Cerebellar nuclear complex (tissue), 1 donor: ENCODE data around the gene SSC5D.

ENCODE experiments used
- DNase-seq, 2 experiments: peaks; one replicate each; lab custom pipeline; 2025; lab: John Stamatoyannopoulos, UW

The SSC5D gene

DNA sequence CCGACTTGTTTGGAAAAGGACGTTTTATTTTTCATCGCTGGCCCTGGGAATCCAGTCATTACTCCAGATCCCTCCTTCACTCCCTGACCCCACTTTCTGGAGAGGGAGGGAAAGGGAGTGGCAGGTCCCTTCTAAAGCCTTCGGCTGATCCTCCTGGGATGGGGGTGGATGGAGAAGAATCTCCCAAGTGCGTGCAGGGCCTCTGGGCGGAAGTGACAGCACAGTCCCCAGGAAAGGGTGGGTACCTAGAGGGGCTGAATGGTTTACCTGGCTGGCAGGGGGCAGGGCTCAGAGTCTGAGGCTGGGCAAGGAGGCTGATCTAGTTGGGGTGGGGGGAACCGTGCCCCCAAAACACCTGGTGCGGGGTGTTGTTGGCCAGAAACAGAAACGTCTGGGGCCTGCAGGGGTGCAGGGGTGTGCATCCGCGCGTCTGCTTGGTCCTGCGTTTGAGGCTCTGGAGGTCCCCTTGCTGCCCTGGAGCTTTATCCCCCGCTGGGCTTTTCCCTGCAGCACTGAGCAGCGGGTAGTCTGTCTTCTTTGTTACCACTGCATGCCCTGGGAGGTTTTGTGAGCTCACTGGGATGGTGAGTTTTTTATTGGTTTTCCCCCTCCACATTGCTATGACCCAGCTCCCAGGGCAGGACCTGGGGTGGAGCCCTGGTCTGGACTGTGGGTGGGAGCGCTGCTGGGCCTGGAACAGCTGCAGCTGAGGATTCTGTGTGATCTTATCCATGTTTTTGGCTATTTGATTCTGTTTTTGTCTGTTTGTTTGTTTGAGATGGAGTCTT lies 14.8 kb upstream of the SSC5D start:
- DNase-seq: no peak

DNA sequence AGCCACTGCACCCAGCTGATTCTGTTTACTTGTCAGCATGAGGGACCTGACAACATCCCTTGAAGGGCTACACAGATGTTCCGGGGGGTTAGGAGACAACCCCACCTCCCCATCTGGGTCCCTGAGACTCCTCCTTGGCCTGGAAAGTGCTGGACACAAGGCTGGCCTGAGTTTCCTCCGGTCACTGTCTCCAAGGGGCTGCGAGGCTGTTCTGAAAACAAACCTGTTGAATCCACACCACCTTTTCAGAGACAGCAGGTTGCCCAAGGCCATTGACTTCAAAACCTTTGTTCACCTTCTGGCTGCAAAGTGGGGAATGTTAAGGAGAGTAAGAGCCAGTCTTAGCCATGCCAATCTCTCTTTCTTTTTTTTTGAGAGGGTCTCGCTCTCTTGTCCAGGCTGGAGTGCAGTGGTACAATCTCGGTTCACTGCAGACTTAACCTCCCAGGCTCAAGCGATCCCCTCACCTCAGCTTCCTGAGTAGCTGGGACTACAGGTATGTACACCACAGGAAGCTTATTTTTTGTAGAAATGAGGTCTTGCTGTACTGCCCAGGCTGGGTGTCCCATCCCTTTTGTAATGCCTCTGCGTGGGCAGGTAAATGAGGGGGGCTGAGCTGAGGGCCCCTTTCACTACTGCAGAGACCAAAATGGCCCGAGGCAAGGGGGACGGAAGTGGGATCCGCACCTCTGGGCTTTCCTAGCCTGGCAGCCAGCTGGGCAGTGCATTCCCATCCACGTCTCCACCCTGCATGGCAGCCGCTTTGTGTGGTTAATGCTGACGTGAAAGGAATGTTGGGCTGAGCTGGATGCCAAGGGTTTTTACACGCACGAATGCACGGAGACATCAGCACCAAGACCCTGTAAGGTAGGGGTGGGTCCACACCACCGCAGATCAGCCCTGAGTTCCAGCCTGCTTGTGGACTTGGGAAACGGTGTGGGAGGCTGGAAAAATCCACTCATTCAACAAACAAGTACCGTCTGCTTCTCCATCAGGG lies 13.7 kb upstream of the SSC5D start:
- no peak for DNase-seq

DNA sequence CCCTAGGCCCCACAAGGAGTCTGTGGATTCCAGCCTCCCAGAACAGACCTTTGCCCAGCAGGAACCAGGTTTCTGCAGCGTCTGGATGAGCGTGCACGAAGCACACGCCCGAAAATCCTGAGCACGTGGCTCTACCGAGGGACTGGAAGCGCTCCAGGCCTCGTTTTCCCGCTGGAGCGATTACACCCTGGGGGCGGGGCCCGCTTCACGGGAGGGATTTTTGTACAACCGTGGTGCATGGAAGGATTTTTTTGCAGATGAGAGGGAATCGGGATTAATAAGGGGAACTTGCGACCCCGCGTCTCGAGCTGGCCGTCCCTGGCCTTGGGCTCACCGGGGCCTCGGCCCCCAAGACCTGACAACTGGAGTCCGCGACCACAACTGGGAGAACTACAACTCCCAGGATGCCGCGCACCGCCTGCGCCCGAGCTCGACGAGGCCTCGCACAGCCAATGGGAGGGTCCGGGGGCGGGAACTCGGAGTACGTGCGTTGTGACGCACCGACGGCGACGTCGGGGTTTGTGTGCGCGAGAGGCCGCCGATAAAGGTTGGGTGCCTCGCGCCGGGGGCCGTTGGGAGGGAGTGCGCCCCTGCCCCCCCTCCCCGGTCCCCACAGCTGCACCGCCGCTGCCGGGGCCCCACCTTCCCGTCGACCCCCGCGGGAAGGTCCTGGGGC lies 12.0 kb upstream of the SSC5D start, which contains the start of gene ZNF628:
TSS of gene ZNF628 (plus strand) at position 518 of the 676 bp plus-strand sequence. CDS start 3,294 bp downstream, outside the sequence.
- DNase-seq: peak; percentile 85 to 94

DNA sequence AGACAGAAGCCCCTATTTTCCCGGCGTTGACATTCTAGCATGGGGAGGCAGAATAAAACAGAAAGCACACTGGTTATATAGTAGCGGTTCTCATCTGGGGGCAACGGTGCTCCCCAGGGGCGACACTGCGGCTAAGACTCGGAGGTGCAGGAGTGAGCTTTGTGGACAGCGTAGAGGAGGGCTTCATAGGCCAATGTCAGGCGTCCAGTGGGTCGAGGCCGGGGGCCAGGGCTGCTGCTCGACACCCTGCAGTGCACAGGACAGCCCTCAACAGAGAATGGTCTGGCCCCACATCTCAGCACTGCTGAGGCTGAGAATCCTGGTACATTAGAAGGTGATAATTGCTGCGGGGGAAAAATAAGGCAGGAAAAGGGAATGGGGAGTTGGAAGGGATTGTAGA lies 10.3 kb upstream of the SSC5D start:
- DNase-seq: no peak

DNA sequence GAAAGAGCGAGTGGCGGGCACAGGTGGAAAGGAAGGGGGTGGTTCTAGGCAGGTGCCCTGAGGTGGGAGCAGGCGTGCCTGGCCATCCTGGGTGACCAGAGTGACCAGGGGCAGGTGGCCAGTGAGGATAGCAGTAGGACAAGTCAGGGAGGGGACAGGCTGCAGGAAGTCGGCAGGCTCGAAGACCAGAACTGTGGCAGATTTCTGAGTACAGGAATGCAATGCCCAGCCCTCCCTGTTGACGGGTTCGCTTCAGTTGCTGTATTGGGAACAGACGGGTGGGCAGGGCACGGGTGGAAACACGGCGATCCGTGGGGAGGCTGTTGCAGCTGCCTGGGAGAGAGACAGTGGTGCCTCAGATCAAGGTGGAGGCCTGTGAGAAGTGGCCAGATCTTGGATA lies 9.9 kb upstream of the SSC5D start:
- DNase-seq: no peak

GRCh38 chr19:55479045-55479444 lies 9.2 kb upstream of the SSC5D start:
- DNase-seq: no peak

DNA sequence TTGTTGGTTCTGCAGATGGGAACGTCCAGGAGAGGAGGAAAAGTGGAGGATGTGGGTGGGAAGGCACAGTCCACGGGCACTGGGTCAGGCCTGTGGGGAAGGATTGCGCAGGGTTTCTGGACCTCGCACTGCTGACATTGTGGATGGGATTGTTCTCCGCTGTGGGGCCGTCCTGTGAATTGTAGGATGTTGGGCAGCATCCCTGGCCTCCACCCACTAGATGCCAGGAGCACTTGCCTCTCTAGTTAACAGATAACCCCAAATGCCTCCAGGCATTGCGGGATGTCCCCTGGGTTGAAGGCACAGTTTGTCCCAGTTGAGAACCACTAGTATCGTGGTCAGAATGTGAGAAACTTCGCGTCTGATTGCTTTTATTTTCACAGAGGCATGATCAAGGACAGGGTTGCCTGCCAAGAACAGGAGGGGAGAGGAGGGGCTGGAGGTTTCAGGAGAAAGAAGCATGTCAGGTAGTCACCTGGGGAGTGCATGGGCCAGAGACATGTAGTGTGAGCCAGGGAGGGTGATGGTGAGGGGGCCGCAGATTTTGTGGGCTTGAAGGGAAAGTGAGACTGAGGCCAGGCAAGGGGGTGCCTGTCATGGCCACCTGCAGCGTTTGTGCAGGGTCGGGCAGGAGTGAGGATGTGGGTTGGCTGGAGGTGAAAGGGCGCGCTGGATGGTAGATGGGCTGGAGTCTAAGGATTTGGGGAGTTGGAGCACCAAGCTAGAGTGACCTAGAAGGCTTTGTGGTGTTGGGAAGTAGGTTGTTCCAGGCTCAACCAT lies 8.6 kb upstream of the SSC5D start:
- no peak for DNase-seq

DNA sequence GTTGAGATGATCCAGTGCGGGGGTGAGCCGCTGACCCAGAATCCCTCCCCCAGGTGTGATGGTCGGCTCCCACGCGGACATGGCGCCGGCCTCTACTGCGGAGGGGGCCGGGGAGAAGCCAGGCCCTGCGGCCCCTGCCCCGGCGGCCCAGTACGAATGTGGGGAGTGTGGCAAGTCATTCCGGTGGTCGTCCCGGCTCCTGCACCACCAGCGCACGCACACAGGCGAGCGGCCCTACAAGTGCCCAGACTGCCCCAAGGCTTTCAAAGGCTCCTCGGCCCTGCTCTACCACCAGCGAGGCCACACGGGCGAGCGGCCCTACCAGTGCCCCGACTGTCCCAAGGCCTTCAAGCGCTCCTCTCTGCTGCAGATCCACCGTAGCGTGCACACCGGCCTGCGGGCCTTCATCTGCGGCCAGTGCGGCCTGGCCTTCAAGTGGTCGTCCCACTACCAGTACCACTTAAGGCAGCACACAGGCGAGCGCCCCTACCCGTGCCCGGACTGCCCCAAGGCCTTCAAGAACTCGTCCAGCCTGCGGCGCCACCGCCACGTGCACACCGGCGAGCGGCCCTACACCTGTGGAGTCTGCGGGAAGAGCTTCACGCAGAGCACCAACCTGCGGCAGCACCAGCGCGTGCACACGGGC lies 7.0 kb upstream of the SSC5D start:
- DNase-seq: no peak

DNA sequence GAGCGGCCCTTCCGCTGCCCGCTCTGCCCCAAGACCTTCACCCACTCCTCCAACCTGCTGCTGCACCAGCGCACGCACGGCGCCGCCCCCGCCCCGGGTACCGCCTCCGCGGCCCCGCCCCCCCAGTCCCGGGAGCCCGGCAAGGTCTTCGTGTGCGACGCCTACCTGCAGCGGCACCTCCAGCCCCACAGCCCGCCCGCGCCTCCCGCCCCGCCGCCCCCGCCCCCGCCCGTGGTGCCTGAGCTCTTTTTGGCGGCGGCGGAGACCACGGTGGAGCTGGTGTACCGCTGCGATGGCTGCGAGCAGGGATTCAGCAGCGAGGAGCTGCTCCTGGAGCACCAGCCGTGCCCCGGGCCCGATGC lies 6.5 kb upstream of the SSC5D start:
- DNase-seq: no peak

DNA sequence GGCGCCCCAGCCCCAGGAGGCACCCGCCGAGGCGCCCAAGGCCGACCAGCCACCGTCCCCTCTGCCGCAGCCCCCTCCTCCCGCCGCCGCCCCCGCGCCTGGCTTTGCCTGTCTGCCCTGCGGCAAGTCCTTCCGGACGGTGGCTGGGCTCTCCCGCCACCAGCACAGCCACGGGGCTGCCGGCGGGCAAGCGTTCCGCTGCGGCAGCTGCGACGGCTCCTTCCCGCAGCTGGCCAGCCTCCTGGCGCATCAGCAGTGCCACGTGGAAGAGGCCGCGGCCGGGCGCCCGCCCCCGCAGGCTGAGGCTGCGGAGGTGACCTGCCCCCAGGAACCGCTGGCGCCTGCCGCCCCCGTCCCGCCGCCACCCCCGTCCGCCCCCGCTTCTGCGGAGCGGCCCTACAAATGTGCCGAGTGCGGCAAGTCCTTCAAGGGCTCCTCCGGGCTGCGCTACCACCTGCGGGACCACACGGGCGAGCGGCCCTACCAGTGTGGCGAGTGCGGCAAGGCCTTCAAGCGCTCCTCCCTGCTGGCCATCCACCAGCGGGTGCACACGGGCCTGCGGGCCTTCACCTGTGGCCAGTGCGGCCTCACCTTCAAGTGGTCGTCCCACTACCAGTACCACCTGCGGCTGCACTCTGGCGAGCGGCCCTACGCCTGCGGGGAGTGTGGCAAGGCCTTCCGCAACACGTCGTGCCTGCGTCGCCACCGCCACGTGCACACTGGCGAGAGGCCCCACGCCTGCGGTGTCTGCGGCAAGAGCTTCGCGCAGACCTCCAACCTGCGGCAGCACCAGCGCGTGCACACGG lies 5.9 kb upstream of the SSC5D start:
- no peak for DNase-seq

GRCh38 chr19:55482967-55483705 lies 5.1 kb upstream of the SSC5D start:
- no peak for DNase-seq

DNA sequence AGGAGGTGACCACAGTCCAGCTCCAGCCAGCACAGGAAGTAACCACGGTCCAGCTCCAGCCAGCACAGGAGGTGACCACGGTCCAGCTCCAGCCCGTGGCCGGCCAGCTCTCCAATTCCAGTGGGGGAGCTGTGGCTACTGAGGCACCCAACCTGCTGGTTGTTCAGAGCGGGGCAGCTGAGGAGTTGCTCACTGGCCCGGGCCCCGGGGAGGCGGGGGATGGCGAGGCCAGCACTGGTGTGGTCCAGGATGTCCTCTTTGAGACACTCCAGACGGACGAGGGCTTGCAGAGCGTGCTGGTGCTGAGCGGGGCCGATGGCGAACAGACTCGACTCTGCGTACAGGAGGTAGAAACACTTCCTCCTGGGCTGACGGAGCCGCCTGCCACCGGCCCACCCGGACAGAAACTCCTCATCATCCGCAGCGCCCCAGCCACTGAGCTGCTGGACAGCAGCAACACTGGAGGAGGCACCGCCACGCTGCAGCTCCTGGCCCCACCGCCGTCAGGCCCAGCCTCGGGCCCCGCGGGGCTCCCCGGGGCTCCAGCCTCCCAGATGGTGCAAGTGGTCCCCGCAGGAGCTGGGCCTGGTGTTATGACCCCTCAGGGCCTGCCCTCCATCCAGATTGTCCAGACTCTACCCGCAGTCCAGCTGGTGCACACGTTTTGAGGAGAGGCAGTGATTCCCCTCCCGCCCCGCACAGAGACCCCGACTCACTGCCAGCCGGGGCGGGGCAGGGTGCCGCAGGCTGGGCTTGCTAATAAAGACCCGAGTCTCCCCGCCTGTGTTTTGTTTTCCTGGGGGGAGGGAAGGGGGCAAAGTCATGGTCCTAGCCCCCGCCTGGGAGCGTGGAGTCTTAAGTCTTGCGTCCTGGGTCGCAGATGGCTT lies 4.3 kb upstream of the SSC5D start:
- DNase-seq: no peak

DNA sequence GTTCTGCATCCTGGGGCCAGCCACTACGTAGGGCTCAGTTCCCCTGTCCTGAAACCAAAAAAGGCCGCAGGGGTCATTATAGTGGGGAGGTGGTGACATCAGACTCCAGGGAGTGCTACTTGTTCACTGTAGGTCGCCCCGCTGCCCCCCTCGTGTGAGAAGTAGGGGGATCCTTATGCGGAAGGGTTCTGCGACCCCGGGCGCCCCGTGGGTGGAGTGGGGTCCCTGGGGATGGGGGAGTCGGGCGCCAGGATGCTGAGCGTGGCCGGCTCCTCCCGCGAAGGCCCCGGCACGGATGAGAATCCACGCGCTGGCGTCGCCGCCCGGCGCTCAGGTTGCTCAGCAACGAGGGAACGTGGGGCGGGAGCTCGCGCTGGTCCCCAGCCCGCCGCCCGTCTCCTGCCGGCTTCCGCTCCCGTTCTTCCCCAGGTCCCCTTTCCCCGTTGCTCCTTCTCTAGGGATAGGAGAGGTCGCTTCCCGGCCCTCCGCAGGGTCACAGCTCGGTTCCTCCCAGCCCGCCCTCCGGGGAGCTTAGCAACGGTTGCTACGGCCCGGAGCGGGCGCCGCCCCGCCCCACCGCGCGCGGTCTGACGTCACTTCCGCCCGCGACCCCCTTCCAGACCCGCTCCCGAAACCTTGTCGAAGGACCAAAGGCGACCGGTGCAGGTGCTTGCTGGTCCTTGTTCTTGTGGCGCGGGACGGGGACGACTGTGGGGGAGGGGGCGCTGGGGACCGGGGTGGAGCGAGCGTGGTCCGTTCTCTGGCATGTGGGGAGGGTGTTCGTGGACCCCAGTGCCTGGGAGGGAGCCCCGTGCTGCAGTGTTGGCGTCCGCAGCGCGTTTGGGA lies 3.4 kb upstream of the SSC5D start, which contains the start of gene NAT14:
TSS of gene NAT14 (plus strand) at position 596 of the 846 bp plus-strand sequence. CDS start 521 bp downstream, outside the sequence.
- no peak for DNase-seq

DNA sequence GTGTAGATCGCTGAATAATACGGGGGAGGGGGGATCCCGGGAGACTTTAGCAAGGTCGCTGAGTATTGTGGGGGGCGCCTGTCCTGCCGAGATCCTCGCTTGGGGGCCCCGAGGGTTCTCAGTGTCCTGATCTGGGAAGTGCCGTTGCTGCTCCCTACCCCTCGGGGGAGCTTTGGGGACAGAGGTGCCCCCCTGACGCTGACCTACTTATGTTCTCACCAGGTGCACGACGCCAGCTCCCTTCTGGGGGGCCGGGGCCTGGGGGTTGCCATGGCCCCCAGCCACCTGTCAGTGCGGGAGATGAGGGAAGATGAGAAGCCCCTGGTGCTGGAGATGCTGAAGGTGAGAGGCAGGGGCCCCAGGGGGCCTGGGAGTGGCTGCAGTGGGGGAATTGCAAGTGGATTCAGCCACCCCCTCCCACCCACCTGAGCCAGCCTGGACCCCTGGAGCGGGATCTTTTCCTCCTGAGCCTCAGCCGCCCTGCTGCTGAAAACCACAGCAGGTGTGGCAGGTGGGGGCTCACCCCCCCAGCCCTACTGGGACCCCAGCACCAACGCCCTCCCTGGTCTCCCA lies 2.7 kb upstream of the SSC5D start:
- no peak for DNase-seq

DNA sequence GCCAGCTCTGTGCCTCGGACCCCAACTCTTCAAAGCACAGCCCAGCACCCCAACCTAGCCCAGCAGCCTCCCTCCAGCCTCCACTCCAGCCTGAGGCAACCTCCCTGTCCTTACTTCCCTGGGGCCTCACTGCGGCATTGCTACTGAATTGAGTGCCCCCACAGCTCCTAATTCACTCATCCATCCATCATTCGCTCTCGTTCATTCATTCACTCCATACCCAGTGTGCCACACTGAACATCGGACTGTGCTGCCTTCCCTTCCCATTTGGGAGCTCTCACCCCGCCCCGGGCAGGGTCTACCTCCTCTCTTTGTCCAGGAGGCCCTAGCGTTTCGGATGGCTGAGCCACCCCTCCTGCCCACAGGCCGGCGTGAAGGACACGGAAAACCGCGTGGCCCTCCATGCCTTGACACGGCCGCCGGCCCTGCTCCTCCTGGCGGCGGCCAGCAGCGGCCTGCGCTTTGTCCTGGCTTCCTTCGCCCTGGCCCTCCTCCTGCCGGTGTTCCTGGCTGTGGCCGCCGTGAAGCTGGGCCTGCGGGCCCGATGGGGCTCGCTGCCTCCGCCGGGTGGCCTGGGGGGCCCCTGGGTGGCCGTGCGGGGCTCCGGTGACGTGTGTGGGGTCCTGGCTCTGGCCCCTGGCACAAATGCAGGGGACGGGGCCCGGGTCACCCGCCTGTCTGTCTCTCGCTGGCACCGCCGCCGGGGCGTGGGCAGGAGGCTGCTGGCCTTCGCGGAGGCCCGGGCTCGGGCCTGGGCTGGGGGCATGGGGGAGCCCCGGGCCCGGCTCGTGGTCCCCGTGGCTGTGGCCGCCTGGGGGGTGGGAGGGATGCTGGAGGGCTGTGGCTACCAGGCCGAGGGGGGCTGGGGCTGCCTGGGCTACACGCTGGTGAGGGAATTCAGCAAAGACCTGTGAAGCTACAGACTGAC lies 1.9 kb upstream of the SSC5D start:
- no peak for DNase-seq
